IMR-90 (cell line): Measurements from ENCODE around the gene ARF3. TPM values are rescaled to one million over a fixed set of nuclear protein-coding genes. Genes with fewer than 3 reads are reported as not detected.
A peak's percentile ranks its signal among the peaks of the same experiment; 100 is the strongest.

Source experiments
- ATAC-seq: fragments of 200-7000 bp; cut with Tn5 transposase; 2 replicates; pipeline ENCODE4 v1.9.1; 2020; ENCODE audit warnings: low read depth, mild to moderate bottlenecking, moderate library complexity
- BruUV-seq: library from RNA; stranded (reverse); fragments of 400-500 nt; replicated peaks from 2 replicates; lab custom pipeline; 2021; lab: Mats Ljungman, UMichigan
- CTCF ChIA-PET: fragments of 300-600 bp; formaldehyde crosslinking; extraction: SDS; loops from one replicate; lab custom pipeline; 2021; ENCODE audit warnings: antibody characterized with exemption; lab: Yijun Ruan, JAX
- POLR2A ChIA-PET: fragments of 300-600 bp; sonication (Branson Sonifier 250); formaldehyde crosslinking; loops from one replicate; lab custom pipeline; 2022; ENCODE audit warnings: antibody characterized with exemption; ENCODE audit not compliant: unreplicated experiment; lab: Charles Lee
- DNase-seq: peaks from one replicate; pipeline ENCODE4 v3.0.0; 2013
- H2AFZ ChIP-seq: replicated peaks from 2 replicates; pipeline ENCODE3; 2013; ENCODE audit warnings: low read length, mild to moderate bottlenecking; ENCODE audit not compliant: poor library complexity
- H2AK5ac ChIP-seq: 2 replicates; pipeline ENCODE4 v1.6.1; 2013; ENCODE audit warnings: low read depth, low read length, inconsistent platforms
- H2AK9ac ChIP-seq: replicated peaks from 2 replicates; pipeline ENCODE3; 2013; ENCODE audit warnings: mild to moderate bottlenecking, low read depth, low read length, moderate library complexity; ENCODE audit not compliant: poor library complexity
- H2BK120ac ChIP-seq: 2 replicates; pipeline ENCODE4 v1.6.1; 2013; ENCODE audit warnings: low read depth, low read length, inconsistent platforms
- H2BK15ac ChIP-seq: 3 replicates; pipeline ENCODE4 v1.6.1; 2013; ENCODE audit warnings: low read depth, low read length, inconsistent platforms
- H2BK20ac ChIP-seq: 2 replicates; pipeline ENCODE4 v1.6.1; 2013; ENCODE audit warnings: low read depth, mild to moderate bottlenecking, inconsistent platforms, low read length, moderate library complexity
- H2BK5ac ChIP-seq: 2 replicates; pipeline ENCODE4 v1.6.1; 2013; ENCODE audit warnings: mild to moderate bottlenecking, low read depth, low read length, inconsistent platforms; ENCODE audit not compliant: poor library complexity, severe bottlenecking
- H3K14ac ChIP-seq: replicated peaks from 2 replicates; pipeline ENCODE4 v1.6.1; 2013; ENCODE audit warnings: low read depth, low read length, inconsistent platforms
- H3K18ac ChIP-seq: 2 replicates; pipeline ENCODE4 v1.6.1; 2013; ENCODE audit warnings: low read depth, low read length, control low read depth
- H3K23ac ChIP-seq: 2 replicates; pipeline ENCODE4 v1.6.1; 2013; ENCODE audit warnings: low read depth, low read length, inconsistent platforms
- H3K27ac ChIP-seq: 2 replicates; pipeline ENCODE4 v1.5.1; 2013; ENCODE audit warnings: mild to moderate bottlenecking, control low read depth, low read length; ENCODE audit not compliant: insufficient read depth
- H3K27me3 ChIP-seq: 2 replicates; pipeline ENCODE4 v1.6.1; 2013; ENCODE audit warnings: low read length; ENCODE audit not compliant: control insufficient read depth, insufficient read depth
- H3K36me3 ChIP-seq: 2 replicates; pipeline ENCODE4 v1.6.1; 2013; ENCODE audit warnings: low read length, mixed read lengths; ENCODE audit not compliant: control insufficient read depth, insufficient read depth
- H3K4ac ChIP-seq: 2 replicates; pipeline ENCODE4 v1.6.1; 2013; ENCODE audit warnings: low read depth, low read length, inconsistent platforms
- H3K4me1 ChIP-seq: 2 replicates; pipeline ENCODE4 v1.6.1; 2013; ENCODE audit warnings: low read length, mixed read lengths; ENCODE audit not compliant: control insufficient read depth, insufficient read depth
- H3K4me2 ChIP-seq: 2 replicates; pipeline ENCODE4 v1.6.1; 2013; ENCODE audit warnings: low read depth, mild to moderate bottlenecking, control low read depth, low read length, moderate library complexity
- H3K4me3 ChIP-seq: 2 replicates; pipeline ENCODE4 v1.5.1; 2013; ENCODE audit warnings: low read depth, mild to moderate bottlenecking, control low read depth, low read length, moderate library complexity; ENCODE audit not compliant: insufficient read depth
- H3K56ac ChIP-seq: 2 replicates; pipeline ENCODE4 v1.6.1; 2013; ENCODE audit warnings: low read length, inconsistent platforms; ENCODE audit not compliant: insufficient read depth; ENCODE audit errors: extremely low read depth
- H3K79me1 ChIP-seq, 2 experiments: 2 replicates each; pipeline ENCODE4 v1.6.1; 2013; ENCODE audit warnings: low read length in 2 of 2, inconsistent platforms in 1 of 2, low read depth in 1 of 2
- H3K9ac ChIP-seq: 2 replicates; pipeline ENCODE4 v1.6.1; 2013; ENCODE audit warnings: low read depth, low read length, control low read depth
- H3K9me1 ChIP-seq: 2 replicates; pipeline ENCODE4 v1.6.1; 2013; ENCODE audit warnings: low read length, inconsistent platforms; ENCODE audit not compliant: insufficient read depth
- H3K9me3 ChIP-seq: 2 replicates; pipeline ENCODE4 v1.6.1; 2013; ENCODE audit warnings: low read length; ENCODE audit not compliant: control insufficient read depth, insufficient read depth
- H4K20me1 ChIP-seq: 2 replicates; pipeline ENCODE4 v1.6.1; 2013; ENCODE audit warnings: low read length, inconsistent platforms; ENCODE audit not compliant: insufficient read depth
- H4K5ac ChIP-seq: 2 replicates; pipeline ENCODE4 v1.6.1; 2013; ENCODE audit warnings: mild to moderate bottlenecking, low read depth, low read length, control low read depth
- H4K8ac ChIP-seq, 2 experiments: 2 replicates each; pipeline ENCODE4 v1.6.1; 2013; ENCODE audit warnings: low read depth in 2 of 2, low read length in 2 of 2, control low read depth in 1 of 2, inconsistent platforms in 1 of 2
- H4K91ac ChIP-seq: 2 replicates; pipeline ENCODE4 v1.6.1; 2013; ENCODE audit warnings: low read depth, low read length, inconsistent platforms; ENCODE audit not compliant: insufficient read depth
- CEBPB ChIP-seq: IDR thresholded peaks from 2 replicates; pipeline ENCODE4 v1.6.1; 2012; ENCODE audit warnings: low read depth, low read length, improper control_type of control experiment
- CTCF ChIP-seq: conservative IDR thresholded peaks from 2 replicates; pipeline ENCODE4 v1.5.1; 2012; ENCODE audit warnings: mild to moderate bottlenecking, low read depth, low read length, improper control_type of control experiment
- MXI1 ChIP-seq: IDR thresholded peaks from 2 replicates; pipeline ENCODE4 v1.6.1; 2012; ENCODE audit warnings: low read depth, mild to moderate bottlenecking, low read length, moderate library complexity, borderline replicate concordance
- RAD21 ChIP-seq: IDR thresholded peaks from 2 replicates; pipeline ENCODE4 v1.6.1; 2012; ENCODE audit warnings: low read length, improper control_type of control experiment
- SMC3 ChIP-seq: fragments of 150-350 bp; IDR thresholded peaks from 2 replicates; pipeline ENCODE4 v1.6.1; 2016; ENCODE audit warnings: low read depth, mild to moderate bottlenecking, antibody characterized with exemption, low read length, moderate library complexity
- WGBS, 2 experiments: methylation state at CpG; one replicate each; pipeline versions ENCODE4 v1.1.5 to v1.1.7; 2013; ENCODE audit warnings: missing lambda C conversion rate in 2 of 2; ENCODE audit not compliant: insufficient read length in 1 of 2; ENCODE audit errors: extremely low coverage in 2 of 2; 5-methylcytosine and 5-hydroxymethylcytosine counted together
- dilution Hi-C: fragments of 300-500 bp; cut with HindIII; formaldehyde crosslinking; loops from one replicate; pipeline ENCODE4 v1.14.3; 2018; ENCODE audit warnings: low sequenced_read_pairs; ENCODE audit not compliant: unreplicated experiment
- in situ Hi-C: fragments of 300-500 bp; cut with MboI; formaldehyde crosslinking; loops from 3 replicates; pipeline ENCODE4 v1.14.3; 2019; ENCODE audit warnings: low sequenced_read_pairs, inconsistent platforms, mixed read lengths
- intact Hi-C: fragments of 100-400 bp; cut with micrococcal nuclease; formaldehyde crosslinking; loops from 2 replicates; pipeline ENCODE4 v1.10.0; 2022
- polyA plus RNA-seq, 3 experiments: library from polyadenylated mRNA; depleted of rRNA; stranded (reverse); fragments of >200 nt; gene quantifications; 2 replicates each; pipeline ENCODE4 v1.2.3, GENCODE V29; 2012; ENCODE audit warnings: low replicate concordance in 1 of 3
- total RNA-seq: library from RNA; depleted of rRNA; stranded (reverse); fragments of >200 nt; gene quantifications from 2 replicates; pipeline ENCODE4 v1.2.3, GENCODE V29; 2012

Gene ARF3
- total and polyA plus RNA-seq, 2 of the 4 experiments (the other 2 are of a cell fraction) = 97.7 to 198 TPM

GRCh38 chr12:48903982-48904411, 53.3 kb downstream of the ARF3 start:
- Histone ChIP-seq H3K4ac (no peak overlapping the region), H3K79me1 (no peaks in the 10 kb centered on the region), H2AK5ac (no peak overlapping the region), H3K27ac (no peak overlapping the region), H3K4me3 (peak overlapping the region; percentile 19), H3K9me1 (no peaks in the 10 kb centered on the region), H2AK9ac (no peak overlapping the region), H3K18ac (no peak overlapping the region), H3K9ac (0 out of 2 replicates have a peak overlapping the region, but pooled peaks have one; percentile 22), H4K20me1 (no peaks in the 10 kb centered on the region), H4K91ac (no peak overlapping the region), H3K4me2 (peak overlapping the region; percentile 58), H3K27me3 (no peaks in the 10 kb centered on the region; the same call in none of the 2 replicates), H4K5ac (no peak overlapping the region), H3K36me3 (no peaks in the 10 kb centered on the region), H3K4me1 (no peaks in the 10 kb centered on the region; the same call in 1 of the 2 replicates), H2BK5ac (no peak overlapping the region), H2BK20ac (no peak overlapping the region), H4K8ac (no peak overlapping the region; a peak in 2 of 4 replicates), H2AFZ (peak overlapping the region; percentile 87), H3K23ac (no peak overlapping the region), H3K14ac (no peak overlapping the region), H2BK15ac (no peak overlapping the region), H3K9me3 (no peaks in the 10 kb centered on the region), H2BK120ac (no peak overlapping the region), H3K56ac (no peak overlapping the region)
- DNase-seq = peak; percentile 82
- dilution Hi-C loops (no loop called here), in situ Hi-C loops (no loop called here), intact Hi-C loops (no loop called here)
- peak; percentile 97 for ATAC-seq
- CTCF ChIA-PET = interaction anchor here (0.6 to 1.6 kb wide), 7 partner anchors 9 to 94 kb away, joined by 3 to 7 read pairs (median 4); no protein-coding TSS in a partner anchor
- BruUV-seq = no TSS peak
- POLR2A ChIA-PET = no interaction called here
- TF ChIP-seq CTCF (peak; percentile 65), CEBPB (no peak), MXI1 (0 out of 2 replicates have a peak, but pooled peaks have one; percentile 22), SMC3 (peak; percentile 21; the same call in 1 of the 2 replicates), RAD21 (peak; percentile 40)
- 0% methylated on average over 7 of the region's 19 CpGs; no CpG with 5 or more reads in 1 of the 2 experiments for WGBS, 2 experiments
